ENCODE data around the gene EIF2S3B.

The EIF2S3B gene

GRCh38 chr12:10554228-10554755, 48.6 kb downstream of the EIF2S3B start:
- no peak for TF ChIP-seq CTCF (IDR thresholded peaks at IDR 0.05; ENCODE audit: low read depth, low read length, missing control alignments)
- no peak for DNase-seq (ENCODE audit: low read depth)
- H3K4me3 ChIP-seq (ENCODE audit: low read depth, low read length), result no peak overlapping the region

- H3K4me3 ChIP-seq (ENCODE audit: low read depth, low read length), result no peak overlapping the region
- TF ChIP-seq CTCF (IDR thresholded peaks at IDR 0.05; ENCODE audit: low read depth, low read length, missing control alignments), result no peak
- DNase-seq (ENCODE audit: low read depth), result no peak
Measured at GRCh38 chr12:10554756-10555481, 49.2 kb downstream of the EIF2S3B start.

- H3K4me3 ChIP-seq (ENCODE audit: low read depth, low read length), result no peak overlapping the region
- no peak for DNase-seq (ENCODE audit: low read depth)
- TF ChIP-seq CTCF (IDR thresholded peaks at IDR 0.05; ENCODE audit: low read depth, low read length, missing control alignments), result no peak
Measured at GRCh38 chr12:10557329-10557728, 51.6 kb downstream of the EIF2S3B start.

- no peak for TF ChIP-seq CTCF (IDR thresholded peaks at IDR 0.05; ENCODE audit: low read depth, low read length, missing control alignments)
- DNase-seq (ENCODE audit: low read depth), result no peak
- H3K4me3 ChIP-seq (ENCODE audit: low read depth, low read length), result no peak overlapping the region
Measured at GRCh38 chr12:10557766-10558165, 52.1 kb downstream of the EIF2S3B start.

All from GM12864 (cell line).